GM23338 (cell line): ENCODE results near the gene SSTR5.

Experiments used
- CTCF ChIP-seq, 2 experiments: fragments of 200-600 bp in 1 of 2; sonication (generic) in 1 of 2; conservative IDR thresholded peaks; 2 replicates each; pipeline versions ENCODE4 v1.5.1 to v1.6.1; 2016 to 2017; ENCODE audit warnings: antibody characterized with exemption in 2 of 2, low read depth in 2 of 2, mild to moderate bottlenecking in 2 of 2, moderate library complexity in 1 of 2
- REST ChIP-seq: IDR thresholded peaks from one replicate; pipeline ENCODE4 v1.6.1; 2018; ENCODE audit warnings: antibody characterized with exemption; ENCODE audit not compliant: unreplicated experiment

DNA sequence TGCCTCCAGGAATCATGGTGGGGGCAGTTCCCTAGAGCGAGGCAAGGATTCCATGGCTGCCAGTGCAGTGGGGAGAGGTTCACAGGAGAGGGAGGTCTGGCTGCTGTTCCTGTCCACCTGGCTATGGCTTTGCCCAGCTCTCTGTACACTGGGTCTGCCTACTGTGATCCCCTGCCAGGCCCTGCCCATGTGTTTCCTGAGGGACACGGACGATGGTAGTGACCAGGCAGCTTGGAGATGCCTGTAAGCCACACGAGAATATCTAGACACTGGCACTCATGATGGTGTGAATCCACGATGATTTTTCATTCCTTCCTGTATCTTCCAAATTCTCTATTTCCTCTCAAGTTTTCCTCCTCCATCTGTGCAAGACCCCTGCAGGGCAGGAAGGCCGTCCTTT lies 12.4 kb downstream of the SSTR5 start:
- TF ChIP-seq CTCF (conservative IDR thresholded peaks at IDR 0.05; ENCODE audit: low read depth in 2 of 2) (no peak), REST (no peak)
